T-cell (primary cell): ENCODE results near the gene ESM1. TPM values are rescaled to one million over a fixed set of nuclear protein-coding genes. Genes with fewer than 3 reads are reported as not detected.

Experiments
- ATAC-seq, 4 experiments: fragments of 200-7000 bp in 3 of 4; fragments of 150-1000 bp in 1 of 4; cut with Tn5 transposase; replicated peaks in 1 of 4; 1 replicate in 3 of 4; 2 replicates in 1 of 4; pipeline ENCODE4 v1.10.0; 2021; ENCODE audit warnings: moderate library complexity in 3 of 4, mild to moderate bottlenecking in 2 of 4, moderate number of reproducible peaks in 1 of 4
- CTCF ChIA-PET, 2 donors: fragments of 300-600 bp; sonication (Branson Sonifier 250); formaldehyde crosslinking; loops; one replicate each; lab custom pipeline; 2022; ENCODE audit warnings: antibody characterized with exemption in 2 of 2; lab: Charles Lee
- POLR2A ChIA-PET, 2 donors: fragments of 300-600 bp; sonication (Branson Sonifier 250); formaldehyde crosslinking; loops; one replicate each; lab custom pipeline; 2022; ENCODE audit warnings: antibody characterized with exemption in 2 of 2; lab: Charles Lee
- DNase-seq, 35 experiments: peaks; one replicate each; pipeline versions ENCODE4 v3.0.0 to v3.0.0-alpha.2; 2013 to 2023
- H3K27ac ChIP-seq: one replicate; pipeline ENCODE4 v1.5.1; 2013; ENCODE audit warnings: low read length
- H3K27me3 ChIP-seq, 2 experiments: replicated peaks in 1 of 2; 1 replicate in 1 of 2; 2 replicates in 1 of 2; pipeline versions ENCODE4 v1.6.1 to v1.7.0; 2013; ENCODE audit warnings: low read length in 1 of 2, mixed read lengths in 1 of 2; ENCODE audit not compliant: control insufficient read depth in 2 of 2, insufficient read depth in 2 of 2; ENCODE audit errors: extremely low read depth in 1 of 2
- H3K36me3 ChIP-seq, 2 donors: 1 replicate in 1 of 2; 2 replicates in 1 of 2; pipeline versions ENCODE4 v1.6.1 to v1.7.0; 2013; ENCODE audit warnings: low read length in 1 of 2; ENCODE audit not compliant: control insufficient read depth in 2 of 2, insufficient read depth in 1 of 2; ENCODE audit errors: extremely low read depth in 1 of 2
- H3K4me1 ChIP-seq, 2 experiments: 1 replicate in 1 of 2; 2 replicates in 1 of 2; pipeline versions ENCODE4 v1.6.1 to v1.7.0; 2013; ENCODE audit warnings: low read length in 2 of 2, mixed read lengths in 1 of 2; ENCODE audit not compliant: insufficient read depth in 2 of 2, control insufficient read depth in 1 of 2; ENCODE audit errors: extremely low read depth in 1 of 2
- H3K4me3 ChIP-seq, 2 donors: 1 replicate in 1 of 2; 2 replicates in 1 of 2; pipeline versions ENCODE4 v1.5.1 to v1.7.0; 2013; ENCODE audit warnings: mild to moderate bottlenecking in 2 of 2, low read length in 1 of 2, moderate library complexity in 1 of 2; ENCODE audit not compliant: control insufficient read depth in 1 of 2; ENCODE audit errors: extremely low read depth in 1 of 2
- H3K9me3 ChIP-seq: 2 replicates; pipeline ENCODE4 v1.7.0; 2013
- H3K27ac Mint-ChIP-seq, 2 donors: one replicate each; pipeline ENCODE4 v1.8.0; 2020 to 2021; ENCODE audit warnings: mild to moderate bottlenecking in 2 of 2, mixed read lengths in 2 of 2
- H3K27me3 Mint-ChIP-seq, 2 donors: one replicate each; pipeline ENCODE4 v1.8.0; 2021 to 2022; ENCODE audit warnings: mixed read lengths in 2 of 2
- H3K36me3 Mint-ChIP-seq: one replicate; pipeline ENCODE4 v1.8.0; 2021; ENCODE audit warnings: mixed read lengths
- H3K4me1 Mint-ChIP-seq, 3 donors: one replicate each; pipeline ENCODE4 v1.8.0; 2020 to 2022; ENCODE audit warnings: mixed read lengths in 3 of 3, mild to moderate bottlenecking in 1 of 3
- H3K4me3 Mint-ChIP-seq, 3 donors: one replicate each; pipeline ENCODE4 v1.8.0; 2020 to 2022; ENCODE audit warnings: mild to moderate bottlenecking in 3 of 3, mixed read lengths in 3 of 3, moderate library complexity in 3 of 3
- H3K9me3 Mint-ChIP-seq, 3 donors: one replicate each; pipeline ENCODE4 v1.8.0; 2020 to 2022; ENCODE audit warnings: mixed read lengths in 3 of 3
- WGBS: methylation state at CpG from one replicate; pipeline ENCODE4 v1.1.5; 2013; ENCODE audit warnings: missing lambda C conversion rate; ENCODE audit not compliant: insufficient coverage; 5-methylcytosine and 5-hydroxymethylcytosine counted together
- total RNA-seq, 35 experiments: library from RNA in 6 of 35; stranded (reverse) in 6 of 35; fragments of 120-200 nt in 1 of 35; gene quantifications; one replicate each; pipeline versions ENCODE4 v1.2.1 to v1.2.4 and lab custom pipeline; 2013 to 2026

Gene ESM1, protein sequence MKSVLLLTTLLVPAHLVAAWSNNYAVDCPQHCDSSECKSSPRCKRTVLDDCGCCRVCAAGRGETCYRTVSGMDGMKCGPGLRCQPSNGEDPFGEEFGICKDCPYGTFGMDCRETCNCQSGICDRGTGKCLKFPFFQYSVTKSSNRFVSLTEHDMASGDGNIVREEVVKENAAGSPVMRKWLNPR
- total RNA-seq (under 1 TPM in 3 of 5 donors, not detected in 2; 0.40 to 0.63 (median 0.43) TPM), total RNA-seq (lab: John Stamatoyannopoulos, UW) (0 to 1.9 (median 0.28) reads per million in 29 experiments)
- total RNA-seq (2013): 2.2 TPM

DNA sequence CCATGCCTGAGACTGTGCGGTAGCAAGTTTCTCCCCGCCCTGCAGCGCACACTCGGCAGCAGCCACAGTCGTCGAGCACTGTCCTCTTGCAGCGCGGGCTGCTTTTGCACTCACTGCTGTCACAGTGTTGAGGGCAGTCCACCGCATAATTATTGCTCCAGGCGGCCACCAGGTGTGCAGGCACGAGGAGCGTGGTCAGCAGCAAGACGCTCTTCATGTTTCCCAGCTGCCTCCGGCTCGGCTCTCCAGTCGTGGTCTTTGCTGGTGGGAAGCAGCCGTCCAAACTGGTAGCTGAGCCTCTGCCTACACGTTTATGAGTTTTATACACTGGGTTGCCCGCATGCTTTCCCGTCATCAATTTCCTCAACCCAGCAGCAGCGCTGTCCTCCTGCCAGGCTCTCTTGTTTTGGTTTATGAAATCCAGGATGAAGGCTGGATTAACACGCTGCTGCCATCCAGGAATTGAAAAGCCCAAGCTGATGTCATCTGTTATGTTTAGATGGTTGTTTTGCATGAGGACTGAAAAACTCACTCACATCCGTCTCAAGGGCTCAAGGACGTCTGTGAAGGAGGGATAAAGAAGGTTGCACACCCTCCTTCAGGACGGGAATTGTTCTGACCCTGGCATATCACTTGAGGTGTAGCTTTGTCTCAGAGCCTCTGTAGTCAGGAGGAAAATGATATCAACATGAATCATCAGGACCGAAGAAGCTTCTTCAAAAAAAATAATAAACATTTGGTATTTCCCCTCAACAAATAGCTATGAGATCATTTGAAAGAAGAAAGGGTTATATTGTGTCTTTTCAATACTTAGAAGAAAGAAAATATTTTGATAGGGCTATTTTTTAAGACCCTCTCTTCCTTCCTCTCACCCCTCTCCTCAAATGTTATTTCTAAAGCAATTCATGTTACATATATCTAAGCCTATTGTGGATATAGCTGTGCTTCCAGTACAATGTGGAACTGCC is at the start of gene ESM1:
ESM1 (minus strand) TSS at position 293 of the 968 bp plus-strand sequence; CDS start at position 217, 76 bp downstream.
- POLR2A ChIA-PET: no interaction called here
- peak in 1 of 35 experiments; percentile 2 for DNase-seq
- Mint-ChIP-seq H3K4me1 (peaks cover 33 to 61% (median 48%) of the 10 kb centered on the region in 3 donors), H3K27ac (no peak within 1 kb of the TSS), H3K27me3 (peaks cover 3% of the 10 kb centered on the region in 2 donors), H3K9me3 (no peaks in the 10 kb centered on the region), H3K36me3 (no peaks in the 10 kb centered on the region), H3K4me3 (peak within 1 kb of the TSS in 2 of 3 donors; percentile 37 to 51)
- ATAC-seq: peak in 3 of 4 experiments; percentile 24 to 56 (median 47)
- H3K27me3 ChIP-seq: peaks cover 2 to 6% of the 10 kb centered on the region in 2 experiments
- H3K36me3 ChIP-seq: no peaks in the 10 kb centered on the region
- H3K27ac ChIP-seq: no peak within 1 kb of the TSS
- CTCF ChIA-PET: interaction anchor here in 1 of 2 donors (0.7 to 1.0 kb wide), 2 partner anchors 11 to 41 kb away, joined by 3 read pairs; no protein-coding TSS in a partner anchor
- H3K4me3 ChIP-seq: no peak within 1 kb of the TSS
- 69% methylated on average over 18 of the region's 26 CpGs for WGBS
- H3K9me3 ChIP-seq: no peaks in the 10 kb centered on the region
- peaks cover 5 to 27% of the 10 kb centered on the region in 2 experiments for H3K4me1 ChIP-seq

DNA sequence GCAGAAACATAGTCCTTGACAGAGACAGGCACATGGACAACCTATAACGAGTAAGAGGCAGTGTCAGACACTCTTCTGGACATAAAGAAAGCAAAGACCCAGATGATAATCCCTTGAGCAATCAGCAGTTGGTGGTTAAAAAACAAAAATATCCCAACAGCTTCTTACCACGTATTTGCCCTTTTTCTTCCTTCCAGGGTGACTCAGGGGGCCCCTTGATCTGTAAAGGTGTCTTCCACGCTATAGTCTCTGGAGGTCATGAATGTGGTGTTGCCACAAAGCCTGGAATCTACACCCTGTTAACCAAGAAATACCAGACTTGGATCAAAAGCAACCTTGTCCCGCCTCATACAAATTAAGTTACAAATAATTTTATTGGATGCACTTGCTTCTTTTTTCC is 48.2 kb upstream of the ESM1 start:
- no peak for ATAC-seq
- peaks cover 0 to 8% of the 10 kb centered on the region in 2 donors for H3K36me3 ChIP-seq
- POLR2A ChIA-PET: no interaction called here
- H3K36me3 Mint-ChIP-seq: peaks cover 10% of the 10 kb centered on the region
- no peak for DNase-seq
- H3K9me3 ChIP-seq: no peaks in the 10 kb centered on the region
- H3K27me3 Mint-ChIP-seq: no peaks in the 10 kb centered on the region
- no peaks in the 10 kb centered on the region for H3K9me3 Mint-ChIP-seq
- H3K4me3 Mint-ChIP-seq: no peak overlapping the region
- no peaks in the 10 kb centered on the region for H3K27me3 ChIP-seq
- peaks cover 54 to 62% (median 60%) of the 10 kb centered on the region in 3 donors for H3K4me1 Mint-ChIP-seq
- H3K27ac ChIP-seq: no peak overlapping the region
- H3K4me1 ChIP-seq: peaks cover 30 to 32% of the 10 kb centered on the region in 2 experiments
- WGBS: 80% methylated on average over 1 of the region's 4 CpGs
- H3K27ac Mint-ChIP-seq: peak overlapping the region in 1 of 2 donors; percentile 8
- CTCF ChIA-PET: no interaction called here
- H3K4me3 ChIP-seq: no peak overlapping the region

DNA sequence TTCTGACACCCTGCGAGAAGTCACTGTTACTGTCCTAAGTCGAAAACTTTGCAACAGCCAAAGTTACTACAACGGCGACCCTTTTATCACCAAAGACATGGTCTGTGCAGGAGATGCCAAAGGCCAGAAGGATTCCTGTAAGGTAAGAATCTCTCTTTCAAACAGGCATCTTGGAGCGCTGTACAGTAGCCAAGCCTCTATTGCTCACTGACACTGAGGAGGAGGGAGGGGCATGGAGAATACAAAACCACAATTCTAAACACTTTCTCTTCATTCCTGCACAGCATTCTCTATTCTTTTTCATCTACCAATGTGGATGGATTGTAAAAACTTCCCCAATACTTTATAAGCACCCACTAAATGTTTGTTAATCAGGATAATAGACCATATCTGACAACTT is 46.1 kb upstream of the ESM1 start:
- DNase-seq: no peak
- H3K4me3 ChIP-seq: no peak overlapping the region
- WGBS: 100% methylated on average over 1 of the region's 5 CpGs
- H3K9me3 ChIP-seq: no peaks in the 10 kb centered on the region
- no peaks in the 10 kb centered on the region for H3K9me3 Mint-ChIP-seq
- H3K27me3 Mint-ChIP-seq: no peaks in the 10 kb centered on the region
- peaks cover 10% of the 10 kb centered on the region for H3K36me3 Mint-ChIP-seq
- POLR2A ChIA-PET: no interaction called here
- H3K27ac ChIP-seq: no peak overlapping the region
- no peaks in the 10 kb centered on the region for H3K27me3 ChIP-seq
- peaks cover 55 to 62% (median 61%) of the 10 kb centered on the region in 3 donors for H3K4me1 Mint-ChIP-seq
- no peak for ATAC-seq
- CTCF ChIA-PET: no interaction called here
- H3K4me3 Mint-ChIP-seq: no peak overlapping the region
- peak overlapping the region; percentile 41 to 56 for H3K27ac Mint-ChIP-seq
- peaks cover 27 to 38% of the 10 kb centered on the region in 2 experiments for H3K4me1 ChIP-seq
- H3K36me3 ChIP-seq: peaks cover 0 to 8% of the 10 kb centered on the region in 2 donors

DNA sequence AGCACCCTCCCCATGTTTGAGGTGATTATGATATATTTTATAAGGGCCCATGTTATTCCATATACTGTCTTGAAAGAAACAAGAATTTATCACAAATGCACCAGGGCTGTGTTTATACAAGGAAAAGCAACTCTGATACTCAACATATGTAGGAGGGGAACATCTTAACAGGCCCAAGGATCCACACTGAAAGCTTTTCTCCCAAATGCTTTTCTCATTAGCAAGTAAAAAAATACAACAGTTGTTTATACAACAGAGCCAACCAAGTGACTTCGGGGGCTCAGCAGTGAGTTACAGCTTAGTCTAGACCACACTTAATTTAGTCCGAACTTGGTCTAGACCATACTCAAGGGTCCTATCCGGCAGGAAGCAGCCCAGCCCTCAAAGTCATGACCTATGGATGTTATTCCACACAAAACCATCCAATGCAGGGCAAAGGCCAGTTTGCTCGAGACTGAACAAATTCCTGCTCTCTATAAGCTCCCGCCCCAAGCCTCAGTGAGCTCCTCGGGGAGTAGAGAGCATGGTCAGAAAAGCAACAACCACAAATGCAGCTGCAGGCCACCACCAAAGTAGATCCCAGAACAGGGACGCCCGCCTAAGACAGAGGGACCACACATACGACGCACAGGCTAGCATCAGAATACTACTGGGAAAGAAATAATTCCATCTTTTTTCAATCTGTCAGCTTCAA is 45.4 kb upstream of the ESM1 start:
- Mint-ChIP-seq H3K4me3 (no peak overlapping the region), H3K27me3 (no peaks in the 10 kb centered on the region), H3K36me3 (peaks cover 10% of the 10 kb centered on the region), H3K4me1 (peaks cover 60 to 63% (median 62%) of the 10 kb centered on the region in 3 donors), H3K27ac (peak overlapping the region; percentile 32 to 41), H3K9me3 (no peaks in the 10 kb centered on the region)
- Histone ChIP-seq H3K27ac (no peak overlapping the region), H3K27me3 (no peaks in the 10 kb centered on the region), H3K4me3 (no peak overlapping the region), H3K9me3 (no peaks in the 10 kb centered on the region), H3K4me1 (peaks cover 23 to 38% of the 10 kb centered on the region in 2 experiments), H3K36me3 (peaks cover 0 to 8% of the 10 kb centered on the region in 2 donors)
- ATAC-seq (no peak), DNase-seq (no peak)
- ChIA-PET CTCF (no interaction called here), POLR2A (interaction anchor here in 1 of 2 donors (0.7 kb wide), 1 partner anchor 113 kb away, joined by 3 read pairs; no protein-coding TSS in a partner anchor)
- WGBS: 82% methylated on average over 10 of the region's 10 CpGs

DNA sequence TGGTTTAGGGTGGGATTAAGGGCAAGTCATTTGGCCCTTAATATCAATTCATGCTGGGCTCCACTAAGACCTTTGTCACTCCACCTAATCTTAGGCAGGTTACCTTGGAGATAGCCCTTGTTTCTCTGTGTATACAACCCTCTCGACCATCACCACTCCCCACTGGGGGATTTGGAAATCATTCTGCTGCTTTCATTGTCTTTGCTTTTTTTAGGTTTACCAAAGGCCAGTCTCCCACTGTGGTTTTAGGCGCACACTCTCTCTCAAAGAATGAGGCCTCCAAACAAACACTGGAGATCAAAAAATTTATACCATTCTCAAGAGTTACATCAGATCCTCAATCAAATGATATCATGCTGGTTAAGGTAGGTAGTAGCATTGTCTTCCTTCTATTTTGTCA is 44.8 kb upstream of the ESM1 start:
- Histone ChIP-seq H3K4me1 (peaks cover 29 to 39% of the 10 kb centered on the region in 2 experiments), H3K27me3 (no peaks in the 10 kb centered on the region), H3K9me3 (no peaks in the 10 kb centered on the region), H3K4me3 (no peak overlapping the region), H3K36me3 (peaks cover 0 to 8% of the 10 kb centered on the region in 2 donors), H3K27ac (peak overlapping the region; percentile 21)
- Mint-ChIP-seq H3K27me3 (no peaks in the 10 kb centered on the region), H3K4me3 (no peak overlapping the region), H3K27ac (peak overlapping the region; percentile 32 to 41), H3K36me3 (peaks cover 10% of the 10 kb centered on the region), H3K9me3 (no peaks in the 10 kb centered on the region), H3K4me1 (peaks cover 60 to 66% (median 63%) of the 10 kb centered on the region in 3 donors)
- DNase-seq (no peak), ATAC-seq (no peak)
- CTCF ChIA-PET: no interaction called here
- POLR2A ChIA-PET: no interaction called here
- WGBS: no CpG with 5 or more reads among the region's 2 CpGs
